Measurements from ENCODE around the gene RNU1-3.
"Not testable (repeated sequence)": the region's sequence is repeated elsewhere in the genome, so short reads cannot be mapped to it uniquely, and the experiment has no call there.

RNU1-3 gene

DNA sequence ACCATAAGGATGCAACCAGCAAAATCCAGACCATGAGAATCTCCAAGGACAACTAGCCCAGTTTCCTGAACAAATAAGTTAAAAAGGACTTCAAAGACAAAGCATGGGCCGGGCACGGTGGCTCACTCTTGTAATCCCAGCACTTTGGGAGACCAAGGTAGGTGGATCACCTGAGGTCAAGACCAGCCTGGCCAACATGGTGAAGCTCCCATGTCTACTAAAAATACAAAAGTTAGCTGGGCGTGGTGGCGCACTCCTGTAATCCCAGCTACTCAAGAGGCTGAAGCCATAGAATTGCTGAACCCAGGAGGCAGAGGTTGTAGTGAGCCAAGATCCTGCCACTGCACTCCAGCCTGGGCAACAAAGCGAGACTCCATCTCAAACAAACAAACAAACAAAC lies 30.8 kb downstream of the RNU1-3 start:
- DNase-seq = not testable (repeated sequence)

DNA sequence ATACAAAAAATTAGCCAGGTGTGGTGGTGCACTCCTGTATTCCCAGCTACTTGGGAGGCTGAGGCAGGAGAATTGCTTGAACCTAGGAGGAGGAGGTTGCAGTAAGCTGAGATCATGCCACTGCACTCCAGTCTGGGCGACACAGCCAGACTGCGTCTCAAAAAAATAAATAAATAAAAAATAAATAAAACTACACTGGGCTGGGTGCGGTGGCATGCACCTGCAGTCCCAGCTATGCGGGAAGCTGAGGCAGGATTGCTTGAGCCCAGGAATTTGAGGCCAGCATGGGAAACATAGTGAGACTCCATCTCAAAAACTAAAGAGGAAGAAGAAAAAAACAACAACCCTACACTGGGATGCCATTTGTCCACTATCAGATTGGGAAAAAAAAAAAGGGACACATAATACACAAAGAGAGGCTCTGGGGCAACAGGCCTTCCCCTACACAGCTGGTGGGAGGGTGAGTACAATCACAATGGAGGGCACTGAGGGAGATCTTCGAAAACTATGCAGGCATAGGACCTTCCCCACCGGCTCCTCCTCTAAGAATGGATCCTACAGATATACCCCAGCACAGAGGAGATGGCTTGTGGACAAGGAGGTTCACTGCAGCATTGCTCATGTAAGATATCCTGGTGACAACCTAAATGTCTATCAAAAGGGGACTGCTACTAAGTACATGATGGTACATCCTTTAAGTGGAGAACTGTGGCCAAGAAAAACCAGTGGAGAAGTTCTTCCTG lies 33.0 kb downstream of the RNU1-3 start:
- not testable (repeated sequence) for DNase-seq

DNA sequence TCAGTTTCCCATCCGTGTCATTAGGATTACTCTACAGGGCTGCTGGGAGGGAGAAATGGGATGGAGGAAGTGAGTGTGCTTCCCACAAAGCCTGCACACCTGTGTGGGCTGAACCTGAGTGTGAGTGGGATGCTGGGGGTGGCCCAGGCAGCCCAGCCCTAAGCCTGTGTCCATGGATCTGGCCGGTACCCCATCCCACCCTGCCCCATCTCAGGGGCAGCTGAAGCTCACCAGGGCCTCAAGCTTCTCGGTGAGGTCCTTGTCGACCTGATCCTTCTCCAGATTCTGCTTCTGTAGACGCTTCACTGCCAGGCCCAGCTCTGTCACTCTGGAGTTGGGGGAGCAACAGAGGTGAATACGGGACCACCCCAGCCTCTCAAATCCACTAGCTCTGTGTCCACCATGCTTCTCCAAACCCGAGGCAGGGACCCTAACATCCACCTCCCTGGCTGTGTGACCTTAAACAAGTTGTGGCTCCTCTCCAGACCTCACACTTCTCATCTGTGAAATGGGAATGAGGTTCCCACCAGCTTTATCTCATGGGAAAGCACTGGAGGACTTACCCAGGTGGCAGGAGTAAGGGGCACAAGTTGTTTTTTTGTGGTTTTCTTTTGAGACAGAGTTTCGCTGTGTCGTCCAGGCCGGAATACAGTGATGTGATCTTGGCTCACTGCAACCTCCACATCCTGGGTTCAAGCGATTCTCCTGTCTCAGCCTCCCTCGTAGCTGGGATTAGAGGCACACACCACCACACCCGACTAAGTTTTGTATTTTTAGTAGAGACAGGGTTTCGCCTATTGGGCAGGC lies 34.5 kb downstream of the RNU1-3 start:
- not testable (repeated sequence) for DNase-seq

DNA sequence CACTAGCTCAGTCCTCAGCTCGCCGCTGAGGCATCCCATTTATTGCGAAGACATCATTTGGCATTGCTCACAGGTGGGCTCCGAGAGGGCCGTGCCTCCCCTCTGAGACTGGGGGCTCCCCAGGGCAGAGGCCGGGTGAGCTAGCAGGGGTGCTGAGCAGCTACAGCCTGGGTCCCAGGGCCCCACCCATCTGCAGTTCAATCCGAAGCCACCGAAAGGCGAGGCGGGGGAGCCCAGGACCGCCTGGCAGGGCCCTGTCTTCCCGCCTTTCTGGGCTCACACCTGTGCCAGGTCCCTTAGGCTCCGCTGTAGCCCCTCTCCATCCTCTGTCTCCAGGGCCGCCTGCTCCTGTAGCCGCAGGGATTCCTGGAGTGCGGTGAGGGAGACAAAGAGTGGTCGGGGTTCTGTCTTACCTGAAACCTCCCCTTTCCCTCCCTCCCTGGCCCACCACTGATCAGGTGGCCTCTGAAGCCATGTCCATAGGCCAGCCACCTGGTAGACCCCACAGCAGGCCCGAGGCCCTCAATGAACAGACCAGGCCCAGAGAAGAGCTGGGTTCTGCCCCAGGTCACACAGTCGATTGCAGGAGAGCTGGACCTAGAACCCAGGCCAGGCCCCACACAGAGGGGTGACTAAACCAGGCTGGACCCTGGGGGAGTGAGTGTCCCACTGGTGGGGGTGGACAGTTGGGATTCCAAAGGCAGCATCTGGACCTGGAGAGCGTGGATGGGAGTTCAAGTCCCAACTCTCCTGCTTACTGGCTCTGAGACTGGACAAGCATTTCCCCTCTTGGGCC lies 35.3 kb downstream of the RNU1-3 start:
- DNase-seq = no peak

DNA sequence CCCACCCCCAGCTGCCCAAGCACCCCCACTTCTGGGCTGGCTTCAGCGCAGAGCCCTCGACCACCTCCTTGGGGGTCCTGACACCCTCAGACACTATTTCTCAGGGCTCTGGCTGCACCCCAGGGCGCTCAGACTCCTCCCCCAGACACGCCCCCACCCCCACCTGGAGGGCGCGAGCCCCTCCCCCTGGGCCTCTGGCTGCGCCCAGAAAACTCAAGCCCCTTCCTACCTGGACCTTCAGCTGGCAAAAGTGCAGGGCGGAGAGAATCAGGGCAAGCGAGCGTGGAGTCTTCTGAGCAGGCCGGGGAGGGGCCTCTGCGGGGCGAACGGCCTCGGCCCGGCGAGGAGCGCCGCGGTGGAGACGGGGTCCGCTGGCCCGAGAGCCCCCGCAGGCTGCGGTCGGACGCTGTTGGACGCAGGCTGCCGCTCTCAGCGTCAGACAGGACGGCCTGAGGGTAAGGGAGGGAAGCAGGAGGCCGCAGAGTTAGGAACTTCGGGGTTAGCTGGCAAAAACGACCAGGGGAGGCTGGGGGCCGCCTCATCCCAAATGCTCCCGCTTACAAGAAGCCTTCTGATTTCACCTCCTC lies 36.0 kb downstream of the RNU1-3 start:
- no peak for DNase-seq

DNA sequence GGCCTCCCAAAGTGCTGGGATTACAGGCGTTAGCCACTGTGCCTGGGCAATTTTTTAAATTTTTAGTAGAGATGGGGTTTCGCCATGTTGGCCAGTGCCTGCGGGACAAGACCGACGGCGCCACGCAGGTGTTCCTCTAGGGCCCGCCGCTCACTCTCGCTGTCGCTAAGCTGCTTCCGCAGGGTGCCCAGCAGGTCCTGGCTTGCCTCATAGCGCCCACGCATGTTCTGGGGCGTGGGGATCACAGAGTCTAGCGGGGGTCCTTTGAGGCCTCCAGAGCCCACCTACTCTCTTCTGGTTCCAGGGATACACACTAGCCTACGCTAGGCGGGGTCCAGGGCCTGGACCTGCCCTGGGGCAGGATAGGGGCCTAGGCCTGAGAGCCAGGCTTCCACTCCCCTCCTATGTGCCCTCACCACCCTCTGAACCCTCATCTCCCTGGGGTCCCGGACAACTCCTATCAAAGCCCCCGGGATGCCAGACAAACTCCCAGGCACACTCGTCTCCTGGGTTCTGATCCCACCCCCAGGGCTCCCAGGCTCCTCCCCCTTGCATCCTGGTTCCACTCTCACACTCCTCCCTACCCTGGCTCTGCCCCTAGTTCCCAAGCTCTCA lies 36.7 kb downstream of the RNU1-3 start:
- DNase-seq = not testable (repeated sequence)

DNA sequence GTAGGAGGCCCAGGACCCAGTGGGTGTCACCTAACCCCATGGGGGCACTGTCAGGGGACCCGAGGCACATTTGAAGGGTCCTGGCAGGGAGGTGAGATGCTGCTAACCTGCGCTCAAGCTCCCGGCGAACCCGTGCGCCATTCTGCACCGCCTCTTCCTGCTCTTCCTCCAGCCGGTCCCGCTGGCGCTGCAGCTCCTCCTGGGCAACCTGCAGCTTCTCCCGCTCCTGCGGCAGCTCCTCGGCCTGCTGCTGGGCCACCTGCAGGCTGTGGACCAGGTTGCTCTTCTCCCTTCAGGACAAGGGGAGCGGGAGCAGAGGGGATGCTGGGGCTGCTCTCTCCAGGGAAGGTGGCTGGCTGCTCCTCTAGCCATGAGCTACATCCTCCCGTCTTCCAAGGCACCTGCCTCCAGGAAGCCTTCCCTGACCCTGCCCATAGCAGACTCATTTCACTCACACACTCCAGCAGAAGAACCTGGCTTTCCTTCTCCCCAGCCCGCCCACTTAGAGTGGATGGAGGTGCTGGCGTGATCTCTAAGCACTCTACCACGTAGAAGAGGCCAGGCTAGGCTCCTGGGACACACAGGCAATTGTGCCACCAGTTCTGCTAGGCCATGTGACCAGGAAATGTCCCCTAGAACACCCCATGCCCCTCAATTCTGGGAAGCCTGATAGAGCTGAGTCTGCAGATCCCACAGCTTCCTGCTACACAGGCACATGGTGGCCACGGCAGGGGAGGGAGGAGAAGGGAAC lies 38.2 kb downstream of the RNU1-3 start:
- no peak for DNase-seq

DNA sequence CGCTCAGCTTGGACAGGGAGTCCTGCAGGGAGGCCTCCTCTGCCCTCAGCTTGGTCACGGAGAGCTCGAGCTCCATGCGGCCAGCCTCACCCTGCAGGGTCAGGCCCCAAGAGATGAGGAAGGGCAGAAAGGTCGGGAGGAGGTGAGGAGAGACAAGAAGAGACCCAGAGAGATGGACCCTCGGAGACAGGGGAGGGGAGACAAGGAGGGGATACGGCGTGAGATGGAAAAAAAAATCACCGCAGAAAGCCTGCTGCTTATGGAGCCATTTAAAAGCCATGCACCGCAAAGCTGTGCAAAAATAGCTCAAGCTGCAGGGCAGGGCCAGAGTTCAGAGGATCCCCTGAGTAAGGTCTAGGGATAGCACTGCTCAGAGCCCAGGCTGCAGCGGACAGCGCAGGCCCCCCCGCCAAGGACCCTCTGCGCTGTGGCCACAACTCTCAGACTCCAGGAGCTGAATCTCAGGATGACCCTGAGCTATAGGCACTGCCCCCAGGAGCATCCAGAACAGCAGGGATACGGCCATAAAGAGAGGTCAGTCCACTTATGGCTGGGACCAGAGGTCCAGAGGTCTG lies 40.3 kb downstream of the RNU1-3 start:
- DNase-seq = not testable (repeated sequence)

DNA sequence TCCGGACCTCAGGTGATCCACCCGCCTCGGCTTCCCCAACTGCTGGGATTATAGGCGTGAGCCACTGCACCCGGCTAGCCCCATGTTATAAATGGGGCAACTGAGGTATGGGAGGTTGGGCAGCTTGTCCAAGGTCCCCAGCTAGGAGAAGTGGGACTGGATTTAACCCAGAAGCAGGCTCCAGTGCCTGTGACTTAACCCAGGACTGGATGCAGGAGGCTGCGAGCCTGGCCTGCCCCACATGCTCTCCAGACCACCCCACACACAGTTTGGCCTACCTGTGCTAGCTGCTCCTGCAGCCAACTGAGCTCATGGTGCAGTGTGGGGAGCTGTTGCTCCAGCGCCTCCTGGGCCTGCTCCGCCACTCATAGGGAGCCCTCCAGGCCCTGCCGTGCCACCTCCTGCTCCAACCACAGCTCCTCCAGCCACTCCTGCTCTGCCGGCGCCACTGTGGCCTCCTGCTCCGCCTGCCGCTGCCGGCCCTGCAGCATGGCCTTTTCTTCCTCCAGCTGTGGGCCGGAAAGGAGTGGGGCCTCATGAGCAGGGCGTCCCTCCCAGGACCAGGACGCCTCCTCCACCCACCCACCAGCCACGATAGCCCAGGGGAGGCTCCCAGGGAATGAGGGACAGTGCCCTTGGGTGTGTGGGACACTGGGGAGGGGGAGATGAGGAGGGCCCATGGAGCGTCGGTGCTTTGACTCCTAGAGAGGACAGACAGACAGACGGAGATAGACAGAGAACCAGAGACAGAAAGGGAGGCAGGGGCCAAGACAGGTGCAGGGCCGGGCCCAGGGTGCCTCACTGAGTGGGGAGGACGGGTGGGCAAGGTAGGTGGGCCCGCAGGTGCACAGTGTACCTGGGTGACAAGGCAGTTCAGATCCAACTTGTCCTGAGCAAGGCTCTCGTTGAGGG lies 41.0 kb downstream of the RNU1-3 start:
- DNase-seq = no peak

DNA sequence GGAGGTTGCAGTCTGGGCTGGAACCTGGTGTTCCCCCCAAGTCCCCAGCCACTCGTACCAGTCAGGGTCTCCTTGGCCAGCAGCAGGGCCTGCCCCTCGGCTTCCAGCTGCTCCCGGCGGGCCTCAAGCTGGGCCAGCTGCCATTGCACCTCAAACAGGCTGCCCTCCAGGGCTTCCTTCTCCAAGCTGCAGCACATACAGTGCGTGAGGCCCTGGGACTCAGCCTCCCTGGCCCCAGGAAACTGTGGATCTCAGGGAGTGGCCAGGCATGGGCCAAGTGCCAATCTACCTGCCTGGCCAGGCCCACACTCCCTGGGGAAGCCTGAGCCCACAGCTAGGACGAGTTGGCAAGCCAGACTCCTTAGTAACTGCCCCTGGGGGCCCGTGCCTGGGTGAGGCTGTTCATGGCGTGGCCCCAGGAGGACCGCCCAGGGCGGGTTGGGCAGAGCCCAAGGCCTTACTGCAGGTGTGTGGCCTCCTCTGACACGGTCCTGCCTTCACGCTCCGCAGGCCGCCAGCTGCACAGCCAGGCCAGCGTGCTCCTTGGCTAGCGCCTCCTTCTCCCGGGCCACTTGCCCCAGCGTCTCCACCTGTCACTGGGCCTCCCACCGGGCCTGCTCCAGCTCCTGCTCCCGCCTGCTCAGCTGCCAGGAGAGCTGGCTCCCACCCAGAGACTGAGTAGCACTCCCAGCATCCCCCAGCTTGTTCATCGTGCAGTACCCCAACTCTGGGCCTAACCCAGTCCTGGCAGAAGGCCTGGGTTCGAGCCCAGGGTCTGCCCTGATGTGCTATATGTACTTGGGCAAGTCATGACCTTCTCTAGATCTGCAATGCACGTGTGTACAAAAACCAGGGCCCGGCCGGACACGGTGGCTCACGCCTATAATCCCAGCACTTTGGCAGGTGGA lies 42.7 kb downstream of the RNU1-3 start:
- DNase-seq = not testable (repeated sequence)

DNA sequence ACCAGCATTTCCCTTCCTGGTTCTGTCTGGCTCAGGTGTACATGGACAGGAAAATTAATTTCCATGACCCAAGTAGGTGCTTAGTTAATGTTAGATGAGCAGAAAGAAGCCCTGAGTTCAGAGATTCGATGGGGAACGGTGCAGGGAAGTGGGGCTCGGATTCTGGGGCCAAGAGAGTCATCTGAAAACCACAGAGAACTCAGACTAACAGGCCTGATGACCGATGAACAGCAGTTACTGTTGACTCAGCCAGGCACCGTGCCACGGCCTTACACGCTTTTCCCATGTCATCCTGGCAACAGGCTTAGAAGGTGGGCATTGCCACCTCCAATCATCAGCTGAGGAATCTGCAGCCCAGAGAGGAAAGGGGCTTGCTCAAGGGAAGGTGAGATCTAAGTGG lies 43.4 kb downstream of the RNU1-3 start:
- not testable (repeated sequence) for DNase-seq

DNA sequence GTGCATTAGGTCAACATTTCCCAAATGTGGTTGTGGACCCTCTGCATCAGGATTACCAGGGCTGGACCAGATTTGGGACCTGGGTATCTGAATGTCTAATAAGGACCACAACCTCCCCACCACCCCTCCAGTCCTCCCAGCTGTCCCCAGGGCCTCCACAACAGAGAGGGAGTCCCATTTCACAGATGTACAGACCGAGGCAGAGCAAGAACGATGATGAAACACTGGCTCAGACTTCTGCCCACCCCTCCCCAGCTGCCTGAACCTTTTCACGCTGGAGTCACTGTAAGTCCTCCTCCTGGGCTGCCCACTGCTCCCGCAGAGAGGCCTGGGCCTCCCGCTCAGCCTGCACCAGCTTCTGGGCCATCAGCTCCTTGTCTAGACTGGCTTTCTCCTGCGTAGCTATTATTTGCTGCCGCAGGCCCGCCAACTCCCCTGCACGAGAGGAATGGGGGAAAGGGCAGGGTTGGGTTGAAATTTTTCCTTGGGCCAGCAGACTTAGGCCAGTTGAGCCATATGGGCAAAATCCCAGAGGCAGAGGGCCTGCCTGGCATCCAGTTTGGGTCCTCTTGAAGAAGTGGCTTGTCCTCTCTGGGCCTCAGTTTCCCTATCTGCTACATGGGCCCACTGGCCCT lies 45.0 kb downstream of the RNU1-3 start:
- DNase-seq = not testable (repeated sequence)

DNA sequence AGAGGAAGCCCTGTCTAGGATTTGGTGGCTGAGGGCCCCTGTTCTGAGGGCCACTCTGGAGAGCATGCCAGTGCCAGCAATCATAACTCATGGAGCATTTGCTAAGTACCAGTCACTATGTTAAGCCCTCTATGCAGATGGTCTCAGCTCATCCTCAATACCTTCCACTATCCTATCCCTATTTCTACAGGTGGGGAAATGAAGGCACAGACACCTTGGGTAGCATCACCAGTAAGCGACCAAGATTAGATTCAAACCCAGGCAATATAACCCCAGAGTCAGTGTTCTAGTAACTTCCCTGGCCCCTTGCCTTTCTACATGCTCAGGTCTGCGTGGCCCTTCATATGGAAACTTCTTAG lies 45.5 kb downstream of the RNU1-3 start:
- DNase-seq = no peak

DNA sequence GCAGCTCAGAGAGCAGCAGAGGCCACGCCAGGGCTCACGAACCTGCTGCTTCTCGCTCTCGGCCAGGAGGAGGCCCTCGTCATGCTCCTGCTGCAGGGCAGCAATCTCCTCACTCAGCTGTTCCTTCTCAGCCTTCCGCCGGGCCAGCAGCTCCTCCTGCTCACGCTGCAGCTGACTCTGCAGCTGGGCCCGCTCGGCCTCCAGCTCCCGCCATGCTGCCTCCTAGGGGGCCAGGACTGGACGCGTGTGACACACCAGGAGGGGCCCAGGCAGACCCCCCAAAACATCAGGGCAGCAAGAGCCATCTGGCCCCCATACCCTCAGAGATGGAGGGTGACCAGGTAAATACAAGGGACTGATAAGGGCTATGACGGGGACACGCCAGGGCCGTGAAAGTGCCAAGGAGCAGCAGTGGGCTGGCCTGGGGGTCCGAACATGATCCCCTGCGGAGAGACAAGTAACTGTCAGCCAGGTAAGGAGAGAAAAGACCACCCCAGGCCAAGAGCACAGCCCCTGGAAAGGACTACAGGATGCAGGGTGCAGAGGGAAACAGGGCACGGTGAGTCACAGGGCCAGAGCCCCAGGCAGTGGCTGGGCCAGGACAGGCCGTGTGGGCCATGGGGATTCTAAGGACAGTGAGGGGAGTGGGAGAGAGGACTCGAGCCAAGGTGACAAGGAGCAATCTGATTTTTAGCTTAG lies 46.8 kb downstream of the RNU1-3 start:
- DNase-seq = not testable (repeated sequence)

DNA sequence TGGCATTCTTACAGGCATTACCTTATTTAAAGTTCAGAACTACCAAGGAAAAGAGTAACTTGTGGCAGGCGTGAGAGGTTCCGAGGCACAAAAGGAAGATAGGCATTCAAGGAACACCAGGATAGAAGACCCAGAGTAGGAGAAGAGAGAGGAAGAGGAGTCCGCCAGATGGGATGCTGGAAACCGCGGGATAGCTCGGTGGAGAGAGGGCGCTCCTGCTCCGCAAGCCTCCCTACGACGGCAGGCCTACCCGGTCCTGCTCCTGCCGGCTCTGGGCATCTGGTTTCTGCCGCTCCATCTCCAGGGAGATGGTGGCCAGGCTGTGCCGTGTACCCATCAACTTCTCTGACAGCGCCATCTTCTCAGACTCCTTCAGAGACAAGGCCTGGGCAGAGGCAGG lies 48.0 kb downstream of the RNU1-3 start:
- DNase-seq = no peak

DNA sequence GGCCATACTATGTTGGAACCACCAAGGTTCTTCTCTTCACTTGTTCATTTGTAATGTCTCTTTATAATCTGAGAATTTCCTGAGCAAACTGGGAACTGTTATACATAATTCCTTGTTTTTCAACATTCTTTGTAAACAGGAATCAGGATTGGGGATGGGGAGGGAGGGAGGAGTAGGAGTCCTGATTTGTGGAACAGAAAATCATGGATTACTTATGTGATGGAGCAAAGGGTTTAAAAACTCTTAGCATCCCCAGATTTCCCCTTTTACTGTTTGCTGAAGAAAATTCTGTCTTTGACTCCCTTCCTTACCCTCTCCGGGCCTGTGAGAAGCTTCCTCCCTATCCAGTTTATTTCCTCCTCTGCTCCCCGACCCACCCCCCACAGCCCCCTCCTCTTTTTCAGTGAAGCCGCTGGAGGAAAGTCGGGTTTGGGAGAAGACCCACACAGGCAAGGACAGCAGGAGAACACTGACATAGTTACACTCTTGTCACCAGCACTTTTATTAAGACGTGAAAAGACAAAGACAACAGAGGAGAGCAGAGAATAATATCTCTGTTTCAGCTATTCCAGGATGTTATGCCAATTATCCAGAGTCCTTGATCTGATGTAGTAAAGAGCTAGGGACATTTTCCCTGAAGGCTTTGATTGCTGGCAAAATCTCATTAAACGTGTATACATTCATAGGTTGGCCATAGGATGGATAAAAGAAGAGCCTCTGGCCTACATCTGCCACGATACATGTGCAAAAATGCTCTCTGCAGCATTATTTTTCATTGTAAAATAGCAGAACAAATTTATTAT lies 48.8 kb downstream of the RNU1-3 start:
- DNase-seq = no peak

DNA sequence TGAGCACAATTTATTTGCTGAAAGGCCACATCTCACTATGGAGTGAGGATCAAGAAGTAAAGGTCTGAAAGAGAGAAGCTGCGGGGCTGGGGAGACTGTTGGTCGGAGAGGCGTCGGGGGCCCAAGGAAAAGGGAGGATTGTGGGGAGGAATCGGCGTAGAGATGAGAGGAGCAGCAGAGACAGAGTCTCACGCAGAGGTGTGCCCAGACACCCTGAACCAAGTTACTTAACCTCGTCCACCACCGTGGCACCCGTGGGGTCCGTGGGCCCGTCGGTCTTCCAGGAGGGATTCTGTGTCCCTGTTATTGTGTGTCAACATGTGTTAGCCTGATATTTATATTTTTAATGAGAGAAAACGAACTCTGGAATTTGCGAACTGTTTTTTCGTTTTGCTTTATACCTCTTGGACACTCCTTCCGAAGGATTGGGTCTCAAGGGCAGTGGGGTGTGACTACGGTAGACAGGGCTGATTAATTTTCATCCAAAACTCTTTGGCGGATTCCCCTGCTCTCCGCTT lies 49.6 kb downstream of the RNU1-3 start:
- no peak for DNase-seq
